Lung (tissue), 12 donors: ENCODE results near the gene CD72. TPM values are rescaled to one million over a fixed set of nuclear protein-coding genes. Genes with fewer than 3 reads are reported as not detected.
"Not testable (repeated sequence)": the region's sequence is repeated elsewhere in the genome, so short reads cannot be mapped to it uniquely, and the experiment has no call there.

ENCODE experiments used
- ATAC-seq: fragments of 200-7000 bp; cut with Tn5 transposase; one replicate; pipeline ENCODE4 v1.9.1; 2020; ENCODE audit warnings: moderate number of reproducible peaks; ENCODE audit not compliant: insufficient read depth, low FRiP score
- DNase-seq, 3 donors: peaks; one replicate each; pipeline ENCODE4 v3.0.0-alpha.2; 2013 to 2017
- H3K27ac ChIP-seq, 2 donors: one replicate each; pipeline ENCODE4 v1.5.1; 2013; ENCODE audit warnings: mild to moderate bottlenecking in 2 of 2, moderate library complexity in 2 of 2, control low read depth in 1 of 2, inconsistent platforms in 1 of 2, low read depth in 1 of 2, low read length in 1 of 2
- H3K27me3 ChIP-seq, 3 donors: one replicate each; pipeline ENCODE4 v1.5.1; 2013; ENCODE audit warnings: low read length in 2 of 3; ENCODE audit not compliant: control insufficient read depth in 3 of 3, insufficient read depth in 3 of 3
- H3K36me3 ChIP-seq, 4 donors: one replicate each; pipeline ENCODE4 v1.5.1; 2013; ENCODE audit warnings: low read length in 4 of 4, mild to moderate bottlenecking in 1 of 4, moderate library complexity in 1 of 4; ENCODE audit not compliant: control insufficient read depth in 4 of 4, insufficient read depth in 4 of 4
- H3K4me1 ChIP-seq, 5 donors: one replicate each; pipeline ENCODE4 v1.5.1; 2013; ENCODE audit warnings: low read length in 5 of 5, mild to moderate bottlenecking in 2 of 5, moderate library complexity in 1 of 5; ENCODE audit not compliant: control insufficient read depth in 5 of 5, insufficient read depth in 5 of 5
- H3K4me3 ChIP-seq: one replicate; pipeline ENCODE4 v1.5.1; 2013; ENCODE audit warnings: mild to moderate bottlenecking, control low read depth, moderate library complexity
- H3K9ac ChIP-seq, 2 donors: one replicate each; pipeline ENCODE4 v1.5.1; 2013; ENCODE audit warnings: low read length in 2 of 2, control low read depth in 1 of 2; ENCODE audit not compliant: insufficient read depth in 1 of 2
- H3K9me3 ChIP-seq, 4 donors: one replicate each; pipeline ENCODE4 v1.5.1; 2013; ENCODE audit warnings: low read length in 3 of 4, mild to moderate bottlenecking in 1 of 4, moderate library complexity in 1 of 4; ENCODE audit not compliant: control insufficient read depth in 4 of 4, insufficient read depth in 3 of 4
- WGBS, 2 donors: extraction: QIAGEN DNeasy Blood & Tissue Kit; methylation state at CpG; one replicate each; pipeline ENCODE4 v1.1.7; 2013; 5-methylcytosine and 5-hydroxymethylcytosine counted together
- polyA plus RNA-seq, 2 donors: library from polyadenylated mRNA; stranded (reverse); fragments of 200-250 nt; gene quantifications; one replicate each; pipeline ENCODE4 v1.2.1, GENCODE V29; 2013
- total RNA-seq, 2 donors: library from RNA; depleted of rRNA in 1 of 2; stranded (reverse); fragments of >200 nt in 1 of 2; gene quantifications; one replicate each; pipeline ENCODE4 v1.2.1, GENCODE V29; 2014 to 2021
- TF ChIP-seq, protein P1 (sequence below): IDR thresholded peaks from 2 replicates; pipeline ENCODE4 v1.5.1; 2012; ENCODE audit warnings: mild to moderate bottlenecking; ENCODE audit errors: control extremely low read depth, extremely low read depth
- donor health status: control.
- donor health status: control.
- donor health status: Bipolar disorder and iron deficiency.
- donor health status: healthy.
- donor health status: DM: yes; HTN: yes; CAD: no.

Gene CD72
- total and polyA plus RNA-seq, 4 donors, result 3.1 to 10.6 (median 5.9) TPM

DNA sequence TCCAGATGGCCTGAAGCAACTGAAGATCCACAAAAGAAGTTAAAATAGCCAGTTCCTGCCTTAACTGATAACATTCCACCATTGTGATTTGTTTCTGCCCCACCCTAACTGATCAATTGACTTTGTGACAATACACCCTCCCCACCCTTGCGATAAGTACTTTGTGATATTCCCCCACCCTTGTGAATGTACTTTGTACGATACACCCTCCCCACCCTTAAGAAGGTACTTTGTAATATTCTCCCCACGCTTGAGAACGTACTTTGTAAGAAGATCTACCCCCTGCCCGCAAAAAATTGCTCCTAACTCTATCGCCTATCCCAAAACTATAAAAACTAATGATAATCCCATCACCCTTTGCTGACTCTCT lies 18.6 kb upstream of the CD72 start:
- H3K36me3 ChIP-seq, H3K9me3 ChIP-seq, H3K4me1 ChIP-seq, H3K9ac ChIP-seq, H3K27me3 ChIP-seq, H3K27ac ChIP-seq, ATAC-seq, DNase-seq, H3K4me3 ChIP-seq: not testable (repeated sequence)
- 96 to 97% methylated on average over 6 of the region's 6 CpGs for WGBS, 2 donors

DNA sequence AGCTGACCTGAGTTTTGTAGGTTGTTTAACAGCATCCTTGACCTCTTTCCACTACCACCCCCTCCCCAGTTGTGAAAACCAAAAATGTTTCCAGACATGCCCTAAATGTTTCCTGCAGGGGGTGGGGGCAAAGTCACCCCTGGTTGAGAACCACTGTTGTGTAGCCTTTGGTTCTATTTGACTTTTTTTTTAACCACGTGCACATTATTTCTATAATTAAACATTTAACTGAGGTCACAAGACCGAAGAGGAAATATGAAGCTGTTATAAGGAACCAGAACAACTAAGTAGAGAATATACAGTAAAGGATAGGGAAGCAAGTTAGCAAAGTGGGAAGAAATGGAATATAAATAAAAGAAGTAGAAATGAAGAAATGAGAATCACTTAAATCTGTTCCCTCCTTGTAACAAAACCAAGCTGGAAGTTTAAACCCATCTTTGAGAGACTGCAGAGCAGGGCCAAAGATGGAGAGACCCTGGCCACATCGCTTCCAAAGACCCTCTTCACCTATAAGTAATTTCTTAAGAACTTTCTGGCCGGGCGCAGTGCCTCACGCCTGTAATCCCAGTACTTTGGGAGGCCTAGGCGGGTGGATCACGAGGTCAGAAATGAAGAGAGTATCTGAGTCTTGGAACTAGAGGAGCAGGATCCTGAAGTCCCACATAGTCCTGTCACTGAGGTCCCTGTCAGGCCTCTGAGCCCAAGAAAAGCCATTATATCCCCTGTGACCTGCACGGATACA lies 18.1 kb upstream of the CD72 start:
- Histone ChIP-seq H3K4me3 (no peak overlapping the region), H3K27ac (peak overlapping the region in 1 of 2 donors; percentile 4), H3K27me3 (no peaks in the 10 kb centered on the region), H3K36me3 (no peaks in the 10 kb centered on the region), H3K9ac (no peak overlapping the region), H3K9me3 (no peaks in the 10 kb centered on the region), H3K4me1 (peaks cover 0 to 5% (median 0%) of the 10 kb centered on the region in 5 donors)
- DNase-seq (no peak), ATAC-seq (no peak)
- 74 to 77% methylated on average over 9 of the region's 9 CpGs for WGBS, 2 donors
- TF ChIP-seq, protein P1, sequence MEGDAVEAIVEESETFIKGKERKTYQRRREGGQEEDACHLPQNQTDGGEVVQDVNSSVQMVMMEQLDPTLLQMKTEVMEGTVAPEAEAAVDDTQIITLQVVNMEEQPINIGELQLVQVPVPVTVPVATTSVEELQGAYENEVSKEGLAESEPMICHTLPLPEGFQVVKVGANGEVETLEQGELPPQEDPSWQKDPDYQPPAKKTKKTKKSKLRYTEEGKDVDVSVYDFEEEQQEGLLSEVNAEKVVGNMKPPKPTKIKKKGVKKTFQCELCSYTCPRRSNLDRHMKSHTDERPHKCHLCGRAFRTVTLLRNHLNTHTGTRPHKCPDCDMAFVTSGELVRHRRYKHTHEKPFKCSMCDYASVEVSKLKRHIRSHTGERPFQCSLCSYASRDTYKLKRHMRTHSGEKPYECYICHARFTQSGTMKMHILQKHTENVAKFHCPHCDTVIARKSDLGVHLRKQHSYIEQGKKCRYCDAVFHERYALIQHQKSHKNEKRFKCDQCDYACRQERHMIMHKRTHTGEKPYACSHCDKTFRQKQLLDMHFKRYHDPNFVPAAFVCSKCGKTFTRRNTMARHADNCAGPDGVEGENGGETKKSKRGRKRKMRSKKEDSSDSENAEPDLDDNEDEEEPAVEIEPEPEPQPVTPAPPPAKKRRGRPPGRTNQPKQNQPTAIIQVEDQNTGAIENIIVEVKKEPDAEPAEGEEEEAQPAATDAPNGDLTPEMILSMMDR, result no peak

DNA sequence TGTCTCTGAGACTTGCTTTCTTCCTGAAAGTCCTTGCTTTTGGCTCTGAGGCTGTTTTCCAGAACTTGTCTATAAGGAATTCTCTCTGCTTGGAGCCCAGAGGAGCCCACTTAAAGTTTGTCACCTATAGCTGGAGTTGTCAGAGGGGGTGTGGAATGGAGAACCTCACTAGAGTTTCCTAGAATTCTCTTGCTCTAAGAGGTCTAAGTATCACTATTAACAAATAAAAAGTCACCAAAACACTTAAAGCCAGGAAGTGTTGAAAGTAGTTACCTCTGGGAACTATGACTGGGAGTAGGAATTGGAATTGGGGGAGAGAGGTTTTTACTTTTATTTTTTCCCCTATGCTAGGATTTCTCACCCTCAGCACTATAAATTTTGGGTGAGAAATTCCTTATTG lies 17.5 kb upstream of the CD72 start:
- H3K36me3 ChIP-seq, result no peaks in the 10 kb centered on the region
- ATAC-seq (no peak), DNase-seq (no peak)
- no peak overlapping the region for H3K9ac ChIP-seq
- TF ChIP-seq, protein P1, result no peak
- H3K9me3 ChIP-seq, result no peaks in the 10 kb centered on the region
- no peak overlapping the region for H3K4me3 ChIP-seq
- H3K4me1 ChIP-seq, result peaks cover 0 to 5% (median 0%) of the 10 kb centered on the region in 5 donors
- H3K27ac ChIP-seq, result no peak overlapping the region
- no peaks in the 10 kb centered on the region for H3K27me3 ChIP-seq

- no peaks in the 10 kb centered on the region for H3K36me3 ChIP-seq
- no peaks in the 10 kb centered on the region for H3K9me3 ChIP-seq
- H3K4me1 ChIP-seq, result no peaks in the 10 kb centered on the region
- H3K27me3 ChIP-seq, result no peaks in the 10 kb centered on the region
- ATAC-seq, result no peak
- 89 to 95% methylated on average over 5 of the region's 5 CpGs for whole genome bisulfite sequencing, 2 donors
- H3K27ac ChIP-seq, result no peak overlapping the region
- TF ChIP-seq, protein P1, result no peak
- no peak overlapping the region for H3K4me3 ChIP-seq
- no peak overlapping the region for H3K9ac ChIP-seq
- DNase-seq, result no peak
These were observed 11.4 kb upstream of the CD72 start for GRCh38 chr9:35629597-35629996.
